A204.1 (cell line): ENCODE results near the gene STX19.
"Not testable (repeated sequence)": the region's sequence is repeated elsewhere in the genome, so short reads cannot be mapped to it uniquely, and the experiment has no call there.

Experiments
- FAIRE-seq: peaks from 2 replicates; lab custom pipeline; 2012; peaks lifted over from hg19 to GRCh38; lab: Jason Lieb, UNC

STX19 gene

DNA sequence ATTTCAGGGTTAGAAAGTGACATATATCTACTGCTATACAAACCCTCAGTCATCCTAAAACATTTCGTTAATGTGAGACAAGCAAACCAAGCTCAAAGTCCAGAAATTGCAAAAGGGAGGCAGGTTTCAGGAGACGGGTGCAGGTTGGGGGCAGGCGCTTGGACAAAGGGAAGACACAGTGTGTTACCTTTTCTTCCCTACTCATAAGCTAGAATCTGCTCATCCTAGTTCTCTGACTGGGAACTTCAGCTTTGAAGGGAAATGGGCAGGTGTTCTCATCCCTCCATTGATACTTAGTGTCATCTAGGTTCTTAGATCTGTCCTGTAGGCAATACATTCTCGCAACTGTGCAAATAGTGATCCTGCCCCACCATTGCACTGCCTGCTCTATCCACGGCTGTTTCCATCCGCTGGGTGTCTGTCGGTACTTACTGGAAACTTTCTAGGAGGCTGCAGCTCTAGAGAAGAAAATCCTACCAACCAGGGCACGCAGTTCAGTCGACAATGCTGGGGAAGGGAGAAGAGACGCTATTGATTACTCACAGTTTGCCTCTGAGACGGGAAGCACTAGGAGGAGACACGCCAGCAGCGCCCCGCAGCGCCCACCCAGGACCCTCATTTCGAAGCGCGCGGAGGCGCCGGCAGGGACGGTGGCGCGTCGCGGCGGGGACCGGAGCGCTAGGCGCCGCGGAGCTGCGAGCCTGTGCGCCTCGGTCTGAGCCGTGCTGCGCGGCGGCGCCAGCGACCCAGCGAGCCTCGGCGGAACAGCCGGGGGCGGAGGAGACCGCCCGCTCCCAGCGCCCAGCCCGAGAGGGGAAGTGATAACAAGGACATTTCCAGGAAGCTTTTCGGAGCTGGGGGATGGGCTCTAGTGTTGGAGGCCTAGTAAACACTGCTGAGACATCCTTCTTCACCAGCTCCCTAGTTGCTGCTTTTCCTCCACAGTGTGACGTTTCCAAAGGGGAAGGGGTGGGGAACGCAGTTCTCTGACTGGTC is 55.0 kb downstream of the STX19 start, which contains the start of gene PROS1:
Gene PROS1 (minus strand): TSS at position 766 of the 996 bp plus-strand sequence. CDS start 147 bp downstream, at position 619.
- FAIRE-seq, result no peak

DNA sequence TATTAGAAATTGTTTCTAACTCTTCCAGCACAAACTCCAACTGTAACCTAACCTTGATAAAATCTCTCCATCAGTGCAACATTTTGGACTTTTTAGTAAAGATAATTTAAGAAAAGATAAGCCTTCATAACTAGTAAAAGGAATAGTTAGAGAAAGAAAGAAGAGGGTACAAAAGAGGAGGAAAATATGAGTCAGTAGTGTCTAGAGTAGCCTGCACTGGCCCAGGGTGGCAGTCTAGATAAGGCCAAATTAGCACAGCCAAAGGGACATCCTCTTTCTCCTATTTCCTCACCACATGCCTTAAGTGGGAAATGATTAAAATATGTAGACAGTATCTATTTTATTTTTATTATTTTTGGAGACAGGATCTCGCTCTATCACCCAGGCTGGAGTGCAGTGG is 58.4 kb downstream of the STX19 start:
- FAIRE-seq, result no peak

DNA sequence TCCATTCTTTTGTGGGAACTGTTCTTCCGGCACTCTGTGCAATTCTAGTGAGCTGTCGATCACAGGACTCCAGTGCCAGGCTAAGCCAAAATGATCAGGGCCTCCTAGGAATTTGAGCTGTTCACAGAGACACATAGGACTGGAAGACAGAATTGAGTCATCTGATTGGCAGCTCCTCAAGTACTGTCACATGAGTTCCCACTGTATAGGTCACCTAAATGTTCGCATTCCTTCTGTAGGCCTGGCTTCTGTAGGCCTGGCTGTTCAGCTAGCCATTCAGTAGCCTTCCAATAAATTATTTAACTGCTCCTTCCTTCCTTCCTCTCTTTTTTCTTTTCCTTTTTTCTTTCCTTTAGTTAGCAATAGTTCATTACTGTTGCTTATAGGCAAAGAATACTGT is 59.0 kb downstream of the STX19 start:
- FAIRE-seq, result no peak

DNA sequence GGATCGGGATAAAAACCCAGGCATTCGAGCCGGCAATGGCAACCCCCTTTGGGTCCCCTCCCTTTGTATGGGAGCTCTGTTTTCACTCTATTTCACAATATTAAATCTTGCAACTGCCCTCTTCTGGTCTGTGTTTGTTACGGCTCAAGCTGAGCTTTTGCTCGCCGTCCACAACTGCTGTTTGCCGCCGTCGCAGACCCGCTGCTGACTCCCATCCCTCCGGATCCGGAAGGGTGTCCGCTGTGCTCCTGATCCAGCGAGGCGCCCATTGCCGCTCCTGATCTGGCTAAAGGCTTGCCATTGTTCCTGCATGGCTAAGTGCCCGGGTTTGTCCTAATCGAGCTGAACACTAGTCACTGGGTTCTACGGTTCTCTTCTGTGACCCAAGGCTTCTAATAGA is 63.3 kb downstream of the STX19 start:
- FAIRE-seq, result not testable (repeated sequence)
